ENCODE results near the gene UNC50. TPM values are rescaled to one million over a fixed set of nuclear protein-coding genes. Genes with fewer than 3 reads are reported as not detected.
"Not testable (repeated sequence)": the region's sequence is repeated elsewhere in the genome, so short reads cannot be mapped to it uniquely, and the experiment has no call there.

UNC50 gene
- total RNA-seq, 1 donor from 2014 or later: 43.6 TPM

GRCh38 chr2:98654699-98655495 lies 46.5 kb downstream of the UNC50 start:
- intact Hi-C loops (cut with DNase I): loop anchor here (5.0 kb wide), 1 partner anchor 182 kb away; no protein-coding TSS in a partner anchor
- DNase-seq (ENCODE audit: low spot score) (no peak), ATAC-seq (no peak)

- intact Hi-C loops (cut with DNase I): no loop called here
- no peak for DNase-seq (ENCODE audit: low spot score)
- ATAC-seq: no peak
These were observed 48.4 kb downstream of the UNC50 start for GRCh38 chr2:98656800-98657199.

- ATAC-seq (no peak), DNase-seq (ENCODE audit: low spot score) (no peak)
- intact Hi-C loops (cut with DNase I): no loop called here
These were observed 50.6 kb downstream of the UNC50 start for GRCh38 chr2:98658816-98659490.

GRCh38 chr2:98659491-98659840 lies 51.1 kb downstream of the UNC50 start:
- intact Hi-C loops (cut with DNase I); DNase-seq (ENCODE audit: low spot score); ATAC-seq: not testable (repeated sequence)

- DNase-seq (ENCODE audit: low spot score) (no peak), ATAC-seq (no peak)
- intact Hi-C loops (cut with DNase I): no loop called here
These were observed 55.2 kb downstream of the UNC50 start for GRCh38 chr2:98663511-98664090.

DNA sequence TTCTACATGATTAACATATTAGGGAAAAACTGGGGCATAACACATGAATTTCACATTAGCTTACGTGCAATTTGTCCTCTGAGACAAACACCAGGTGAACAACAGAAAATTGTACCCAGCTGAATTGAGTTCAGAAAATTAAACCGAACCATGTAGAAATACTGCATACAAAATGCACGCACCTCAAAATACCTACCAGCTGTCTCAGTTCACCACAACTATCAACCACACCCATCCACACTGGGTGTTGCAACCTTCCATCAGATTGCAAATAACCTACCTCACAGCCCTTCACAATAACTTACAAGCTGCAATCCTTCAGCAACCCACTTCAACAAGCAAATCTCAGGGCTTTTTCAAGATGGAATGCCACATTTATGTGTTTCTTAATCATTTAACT lies 55.9 kb downstream of the UNC50 start:
- intact Hi-C loops (cut with DNase I): no loop called here
- no peak for DNase-seq (ENCODE audit: low spot score)
- no peak for ATAC-seq

GRCh38 chr2:98665677-98666076 lies 57.3 kb downstream of the UNC50 start:
- intact Hi-C loops (cut with DNase I): no loop called here
- DNase-seq (ENCODE audit: low spot score): no peak
- ATAC-seq: no peak

Other genes with a start within 250 kb of the UNC50 start
- gene INPP4A, start 163.7 kb upstream of the UNC50 start, total RNA-seq: 29.8 TPM
- 38.2 TPM for gene COA5, start 77 bp upstream of the UNC50 start, total RNA-seq
- 46.0 TPM for gene MGAT4A, start 122.5 kb downstream of the UNC50 start, total RNA-seq